GM21447 (cell line): ENCODE measurements around the gene WAS.
"Not testable (repeated sequence)": the region's sequence is repeated elsewhere in the genome, so short reads cannot be mapped to it uniquely, and the experiment has no call there.

Experiments used
- ATAC-seq: cut with Tn5 transposase; IDR thresholded peaks from one replicate; pipeline ENCODE4 v1.9.1; 2021; ENCODE audit not compliant: unreplicated experiment

Gene WAS

GRCh38 chrX:48683411-48683982, at the start of gene WAS:
TSS of gene WAS (plus strand) at chrX:48683799. CDS start at chrX:48683854, 55 bp downstream.
- ATAC-seq = peak; percentile 96

GRCh38 chrX:48636301-48636700, 47.3 kb upstream of the WAS start:
- ATAC-seq = no peak

- no peak for ATAC-seq
These were observed 46.8 kb upstream of the WAS start for GRCh38 chrX:48636776-48637175.

GRCh38 chrX:48645669-48646068, 37.9 kb upstream of the WAS start:
- no peak for ATAC-seq

- ATAC-seq = no peak
These were observed 35.3 kb upstream of the WAS start for GRCh38 chrX:48648336-48648751.

- ATAC-seq = no peak
These were observed 34.5 kb upstream of the WAS start for GRCh38 chrX:48649102-48649501.

GRCh38 chrX:48652055-48652579, 31.5 kb upstream of the WAS start:
- not testable (repeated sequence) for ATAC-seq

- not testable (repeated sequence) for ATAC-seq
These were observed 28.9 kb upstream of the WAS start for GRCh38 chrX:48654746-48655145.

- not testable (repeated sequence) for ATAC-seq
These were observed 23.9 kb upstream of the WAS start for GRCh38 chrX:48659686-48660085.

GRCh38 chrX:48663241-48663640, 20.4 kb upstream of the WAS start:
- no peak for ATAC-seq

GRCh38 chrX:48664156-48664555, 19.4 kb upstream of the WAS start:
- no peak for ATAC-seq

GRCh38 chrX:48665991-48666390, 17.6 kb upstream of the WAS start:
- no peak for ATAC-seq

GRCh38 chrX:48666649-48667048, 16.9 kb upstream of the WAS start:
- ATAC-seq = no peak

- no peak for ATAC-seq
These were observed 16.1 kb upstream of the WAS start for GRCh38 chrX:48667509-48667908.

- not testable (repeated sequence) for ATAC-seq
These were observed 15.4 kb upstream of the WAS start for GRCh38 chrX:48668187-48668586.

GRCh38 chrX:48676106-48676892, 7.3 kb upstream of the WAS start:
- peak; percentile 91 for ATAC-seq

- ATAC-seq = peak; percentile 13
These were observed 6.7 kb upstream of the WAS start for GRCh38 chrX:48676893-48677270.

- ATAC-seq = no peak
These were observed 6.1 kb upstream of the WAS start for GRCh38 chrX:48677516-48677915.

GRCh38 chrX:48680467-48680866, 3.1 kb upstream of the WAS start:
- not testable (repeated sequence) for ATAC-seq

- not testable (repeated sequence) for ATAC-seq
These were observed 2.7 kb upstream of the WAS start for GRCh38 chrX:48680925-48681324.

- no peak for ATAC-seq
These were observed 1.9 kb upstream of the WAS start for GRCh38 chrX:48681539-48682183.

GRCh38 chrX:48682795-48683194, 804 bp upstream of the WAS start:
- ATAC-seq = not testable (repeated sequence)
